T follicular helper cell (primary cell): Measurements from ENCODE around the gene LMTK2.
"Not testable (repeated sequence)": the region's sequence is repeated elsewhere in the genome, so short reads cannot be mapped to it uniquely, and the experiment has no call there.

Experiments used
- DNase-seq: peaks from one replicate; pipeline ENCODE4 v3.0.0-alpha.2; 2020; ENCODE audit warnings: low read depth

The LMTK2 gene

DNA sequence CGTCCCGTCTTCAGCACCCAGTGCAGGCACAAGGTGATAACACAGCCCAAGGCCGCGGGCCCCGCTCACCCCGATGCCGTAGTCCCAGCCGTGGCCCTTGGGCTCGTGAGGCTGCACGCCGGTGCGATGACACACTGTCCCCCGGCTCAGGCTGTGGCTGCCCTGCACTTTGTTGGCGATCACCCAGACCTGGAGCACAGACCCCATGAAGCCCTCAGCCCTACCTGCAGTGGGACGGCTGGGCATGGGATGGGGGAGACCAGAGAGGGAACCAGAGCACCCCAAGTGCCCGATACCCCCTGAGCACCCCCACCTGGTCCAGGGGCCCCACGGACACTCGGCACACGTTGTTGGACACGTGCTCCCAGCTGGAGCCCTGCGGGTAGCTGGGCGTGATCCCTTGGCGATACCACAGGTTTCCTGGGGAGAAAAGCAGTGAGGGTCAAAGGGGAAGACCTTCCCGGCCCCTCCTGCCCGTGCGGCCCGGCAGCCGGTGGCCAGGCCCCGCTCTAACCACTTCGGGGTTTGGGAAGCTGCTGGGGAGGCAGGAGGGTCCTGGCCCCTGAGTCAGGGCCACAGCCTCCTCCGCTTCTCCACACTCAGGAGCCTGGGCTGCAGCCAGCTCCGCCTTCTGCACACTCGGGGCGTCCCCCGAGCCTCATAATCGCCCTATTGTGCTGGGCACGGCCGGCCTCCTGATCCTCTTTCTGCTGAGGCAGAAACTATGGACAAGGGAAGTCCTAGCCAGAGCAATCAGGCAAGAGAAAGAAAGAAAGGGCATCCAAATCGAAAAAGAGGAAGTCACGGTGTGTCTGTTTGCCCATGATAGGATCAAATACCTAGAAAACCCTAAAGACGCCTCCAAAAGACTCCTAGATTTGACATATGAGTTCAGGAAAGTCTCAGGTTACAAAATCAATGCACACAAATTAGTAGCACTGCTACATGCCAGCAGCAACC lies 111.2 kb downstream of the LMTK2 start:
- DNase-seq = no peak

DNA sequence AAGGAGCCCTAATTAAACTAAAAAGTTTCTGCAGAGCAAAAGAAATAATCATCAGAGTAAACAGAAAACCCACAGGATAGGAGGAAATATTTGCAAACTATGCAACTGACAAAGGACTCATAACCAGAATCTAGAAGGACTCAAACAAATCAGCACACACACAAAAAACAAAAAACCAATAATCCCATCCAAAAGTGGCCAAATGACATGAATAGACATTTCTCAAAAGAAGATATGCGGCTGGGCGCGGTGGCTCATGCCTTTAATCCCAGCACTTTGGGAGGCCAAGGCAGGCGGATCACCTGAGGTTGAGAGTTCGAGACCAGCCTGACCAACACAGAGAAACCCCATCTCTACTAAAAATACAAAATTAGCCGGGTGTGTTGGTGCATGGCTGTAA lies 112.7 kb downstream of the LMTK2 start:
- not testable (repeated sequence) for DNase-seq

DNA sequence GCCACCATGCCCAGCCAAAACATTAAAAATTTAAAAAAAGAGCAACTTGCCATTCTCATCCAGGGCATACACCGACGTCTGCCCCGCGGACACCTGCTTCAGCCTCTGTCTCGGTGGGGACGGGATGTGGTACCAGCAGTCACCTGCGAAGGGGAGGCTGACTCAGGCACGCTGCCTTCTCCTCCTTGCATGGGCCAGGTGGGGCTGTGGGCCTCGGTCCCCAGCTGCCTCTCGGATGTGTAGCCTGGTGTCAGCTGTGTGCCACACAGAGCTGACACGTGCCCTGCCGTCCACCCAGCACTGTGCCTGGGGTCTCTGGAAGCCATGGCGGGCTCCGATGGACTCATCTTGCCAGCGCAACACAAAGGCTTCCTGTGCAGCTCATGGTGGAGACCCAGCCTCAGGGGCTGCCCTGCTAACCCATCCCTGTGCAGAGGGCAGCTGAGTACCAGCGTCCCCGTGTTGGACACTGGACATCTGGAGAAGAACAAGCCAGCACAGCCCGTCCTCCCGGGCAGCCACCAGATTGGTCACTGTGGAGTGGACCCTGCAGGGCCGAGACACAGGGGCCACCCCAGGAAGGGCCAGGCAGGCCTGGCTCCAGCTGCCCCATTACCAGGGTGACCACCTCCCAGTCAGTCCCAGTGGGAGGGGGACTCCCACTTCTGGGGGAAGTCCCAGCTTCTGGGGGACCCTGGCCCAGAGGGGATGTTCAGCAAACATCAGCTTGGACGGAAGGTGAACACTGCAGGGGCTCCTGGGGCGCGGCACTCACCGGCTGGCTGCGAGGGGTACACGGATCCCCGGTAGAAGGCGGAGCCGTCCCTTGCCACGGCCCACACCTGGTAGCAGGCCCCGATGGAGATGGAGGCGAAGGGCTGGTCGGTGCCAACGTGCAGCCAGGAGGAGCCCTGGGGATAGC lies 115.2 kb downstream of the LMTK2 start:
- no peak for DNase-seq

DNA sequence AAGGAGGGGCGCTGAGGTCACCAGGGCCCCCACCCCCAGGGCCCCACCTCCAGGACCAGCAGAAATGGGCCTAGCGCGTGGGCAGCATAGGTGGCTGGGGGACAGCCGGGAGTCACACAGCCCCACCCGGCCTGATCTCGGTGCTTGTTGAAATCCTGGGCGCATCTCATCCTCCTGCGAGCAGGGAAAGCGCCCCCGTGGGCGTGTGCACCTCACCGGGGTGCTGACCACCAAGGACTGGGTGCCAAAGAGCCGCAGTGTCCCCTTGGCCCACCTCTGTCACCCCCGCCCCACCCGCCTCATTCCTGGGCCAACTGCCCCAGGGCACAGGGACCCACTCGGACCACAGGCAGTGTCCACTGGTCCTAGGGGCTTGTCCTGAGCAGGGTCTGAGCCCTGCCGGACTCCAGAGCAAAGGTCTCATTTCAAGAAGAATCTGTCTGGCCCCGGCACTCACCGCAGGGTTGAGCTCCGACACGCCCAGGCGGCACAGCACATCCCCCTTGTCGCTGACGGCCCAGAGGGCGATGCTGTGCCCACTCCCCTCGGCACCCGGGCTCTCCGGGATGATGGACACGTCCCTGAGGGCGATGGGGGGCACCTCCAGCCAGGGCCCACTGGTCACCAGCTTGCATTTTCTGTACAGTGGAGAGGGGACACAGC lies 116.0 kb downstream of the LMTK2 start:
- no peak for DNase-seq

DNA sequence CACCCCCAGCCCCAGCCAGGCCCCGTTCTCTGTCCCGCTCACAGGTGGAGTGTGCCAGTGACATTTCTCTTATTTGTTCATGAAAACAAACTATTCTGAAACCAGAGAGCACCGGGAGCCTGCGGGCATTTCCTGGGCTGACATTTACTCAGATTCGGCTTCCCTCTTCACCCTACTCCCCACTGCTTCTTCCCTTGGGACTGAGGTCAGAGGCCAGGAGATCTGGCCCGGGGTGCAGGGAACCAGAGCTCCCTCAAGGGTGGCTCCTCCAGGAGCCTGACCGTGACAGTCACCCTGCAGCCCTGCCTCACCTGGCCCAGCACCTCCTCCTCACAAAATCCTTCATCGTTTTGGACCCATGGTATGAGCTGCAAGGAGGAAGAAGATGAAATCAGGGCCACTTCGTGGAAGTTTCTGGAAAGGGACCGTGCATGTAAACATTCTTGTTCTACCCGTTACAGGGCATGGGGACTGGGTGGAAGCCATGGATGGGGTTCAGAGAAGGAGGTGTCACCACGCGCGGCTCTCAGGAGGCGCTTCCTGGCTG lies 116.8 kb downstream of the LMTK2 start:
- DNase-seq = no peak

DNA sequence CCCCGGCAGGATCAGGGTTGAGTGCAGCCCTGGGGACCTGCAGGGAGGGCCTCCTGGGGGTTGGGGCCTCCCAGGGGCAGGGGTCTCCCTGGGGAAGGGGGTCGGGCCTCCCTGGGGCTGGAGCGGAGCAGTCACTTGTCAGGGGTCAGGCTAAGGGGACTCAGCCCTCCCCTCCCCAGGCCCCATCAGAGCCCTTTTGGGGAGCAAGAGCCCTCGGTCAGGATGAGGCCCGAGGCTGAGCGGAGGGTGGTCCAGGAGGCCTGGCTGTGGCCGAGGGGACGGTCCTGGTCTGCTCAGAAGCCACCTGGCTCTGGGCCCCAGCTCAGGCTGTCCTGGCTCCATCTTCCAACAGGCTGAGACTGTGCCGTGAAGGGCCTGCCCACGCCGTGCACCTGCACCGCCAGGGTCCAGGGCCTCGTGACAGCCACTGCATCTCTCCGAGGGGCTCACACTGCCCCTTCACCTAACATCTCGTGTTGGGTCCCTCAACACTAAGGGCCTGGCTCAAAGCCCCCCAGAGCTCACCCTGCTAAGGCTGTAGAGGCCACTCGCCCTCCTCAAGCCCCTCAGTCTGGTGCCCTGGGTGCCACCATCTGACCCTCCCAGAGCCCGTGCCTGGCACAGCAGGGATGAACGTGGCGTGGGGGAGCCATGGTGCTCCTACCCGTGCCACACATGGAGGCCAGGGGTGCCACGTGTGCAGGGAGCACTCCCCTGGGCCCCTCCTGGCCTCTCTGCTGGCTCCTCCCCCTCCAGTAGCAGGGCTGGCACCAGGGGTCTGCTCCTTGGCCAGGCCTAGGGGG lies 117.4 kb downstream of the LMTK2 start:
- DNase-seq = no peak

DNA sequence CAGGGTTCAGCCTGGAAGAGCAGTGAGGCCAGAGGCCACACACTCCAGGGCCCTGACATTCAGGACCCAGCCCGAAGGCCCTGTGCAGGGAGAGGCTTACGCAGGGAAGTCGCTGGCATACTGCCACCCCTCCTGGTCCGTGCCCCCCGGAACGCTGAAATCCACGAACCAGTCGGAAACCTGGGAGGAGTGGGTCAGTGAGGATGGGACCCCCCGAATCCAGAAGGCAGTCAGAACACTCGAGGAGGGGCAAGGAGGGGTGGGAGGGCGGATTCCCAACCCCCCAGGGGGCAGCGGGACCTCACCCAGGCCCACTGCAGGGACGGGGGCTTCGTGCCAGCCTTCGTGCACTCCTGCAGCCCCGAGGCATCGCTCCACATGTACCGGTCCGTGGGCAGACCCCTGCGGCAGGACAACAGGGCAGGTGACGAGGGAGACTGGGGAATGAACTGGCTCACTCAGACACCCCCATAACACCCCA lies 118.1 kb downstream of the LMTK2 start:
- DNase-seq = no peak

DNA sequence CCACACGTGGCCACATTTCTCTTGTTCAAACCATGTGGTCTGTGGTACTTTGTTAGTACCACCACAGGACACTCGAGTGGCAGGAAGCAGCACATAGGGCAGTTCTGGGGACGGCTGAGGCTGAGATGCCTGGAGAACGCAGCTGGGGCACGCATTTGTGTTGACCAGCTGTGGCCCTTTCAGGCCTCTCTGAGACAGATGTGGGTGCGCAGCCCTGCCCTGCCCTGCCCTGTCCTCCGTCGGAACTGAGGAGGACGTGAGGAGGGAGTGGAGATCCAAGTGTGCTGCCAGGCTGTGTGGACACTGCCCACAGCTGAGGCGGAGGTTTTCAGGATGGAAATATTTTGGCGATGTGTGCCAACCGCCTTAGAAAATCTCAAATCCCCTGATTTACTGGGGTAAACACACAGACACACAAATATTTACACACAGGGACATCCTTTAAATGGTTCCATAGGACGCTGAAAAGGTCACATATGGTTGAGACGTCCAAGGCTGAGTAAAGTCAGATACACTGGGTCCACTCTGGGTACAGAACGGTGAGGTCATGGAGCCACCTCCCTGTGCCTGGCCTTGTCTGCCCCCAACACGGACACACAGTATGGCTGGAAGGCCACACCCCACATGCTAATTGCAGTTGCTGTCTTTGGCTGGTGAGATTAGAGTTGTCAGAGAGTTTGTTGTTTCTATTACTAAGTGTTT lies 119.4 kb downstream of the LMTK2 start:
- no peak for DNase-seq

DNA sequence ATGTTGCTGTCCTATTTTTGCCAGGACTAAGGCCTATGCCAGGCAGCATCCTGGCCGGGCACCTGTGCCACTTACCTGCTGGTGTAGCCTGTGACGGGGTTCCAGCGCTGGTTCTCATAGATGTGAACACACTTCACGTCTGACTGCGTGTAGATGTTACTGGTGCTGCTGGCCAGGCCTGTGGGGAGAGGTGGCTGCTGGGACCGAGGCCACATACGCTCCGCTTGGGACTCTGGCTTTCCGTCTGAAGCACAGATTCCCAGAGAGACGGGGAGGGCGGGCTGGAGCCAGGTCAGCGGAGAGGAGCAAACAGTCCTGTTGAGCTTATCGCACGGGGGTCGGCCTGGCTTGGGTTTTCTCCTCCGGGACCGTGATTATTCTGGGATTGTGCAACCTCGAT lies 121.3 kb downstream of the LMTK2 start:
- no peak for DNase-seq

DNA sequence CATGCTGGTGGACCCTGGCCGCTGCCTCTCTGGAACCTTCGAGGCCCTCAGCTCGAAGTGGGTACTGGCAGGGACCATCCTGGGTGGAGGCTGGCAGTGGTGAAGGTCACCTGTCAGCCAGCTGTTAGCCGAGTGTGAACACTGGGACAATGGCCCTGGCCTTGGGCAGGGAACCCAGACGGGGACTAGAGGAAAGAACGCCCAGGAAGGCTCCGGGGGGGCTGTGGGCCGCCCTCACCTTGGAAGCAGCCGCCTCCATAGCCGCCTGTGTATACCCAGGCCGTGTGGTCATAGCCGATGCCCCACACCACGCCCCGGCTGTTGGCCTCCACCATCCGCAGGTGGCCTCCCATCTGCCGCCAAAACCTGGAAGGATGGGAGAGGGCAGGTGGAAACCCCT lies 122.1 kb downstream of the LMTK2 start:
- no peak for DNase-seq

DNA sequence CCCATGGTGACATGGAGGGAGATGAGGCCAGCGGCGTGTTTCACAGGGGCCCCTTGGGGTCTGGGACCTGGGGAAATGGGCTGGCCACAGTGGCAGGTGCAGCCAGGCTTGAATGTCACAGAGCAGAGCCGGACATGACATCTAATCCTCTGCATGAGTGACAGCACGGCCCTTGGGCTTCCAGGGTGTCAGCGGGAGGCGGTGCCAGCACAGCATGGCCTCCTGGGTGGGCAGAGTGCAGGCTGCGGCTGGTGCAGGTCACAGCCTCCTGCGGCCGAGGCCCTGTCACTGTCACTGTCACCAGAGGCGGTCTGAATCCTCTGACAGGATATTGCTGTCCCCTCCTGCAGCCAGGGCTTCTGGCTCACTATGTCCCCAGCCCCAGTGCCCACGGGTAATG lies 122.8 kb downstream of the LMTK2 start:
- no peak for DNase-seq

DNA sequence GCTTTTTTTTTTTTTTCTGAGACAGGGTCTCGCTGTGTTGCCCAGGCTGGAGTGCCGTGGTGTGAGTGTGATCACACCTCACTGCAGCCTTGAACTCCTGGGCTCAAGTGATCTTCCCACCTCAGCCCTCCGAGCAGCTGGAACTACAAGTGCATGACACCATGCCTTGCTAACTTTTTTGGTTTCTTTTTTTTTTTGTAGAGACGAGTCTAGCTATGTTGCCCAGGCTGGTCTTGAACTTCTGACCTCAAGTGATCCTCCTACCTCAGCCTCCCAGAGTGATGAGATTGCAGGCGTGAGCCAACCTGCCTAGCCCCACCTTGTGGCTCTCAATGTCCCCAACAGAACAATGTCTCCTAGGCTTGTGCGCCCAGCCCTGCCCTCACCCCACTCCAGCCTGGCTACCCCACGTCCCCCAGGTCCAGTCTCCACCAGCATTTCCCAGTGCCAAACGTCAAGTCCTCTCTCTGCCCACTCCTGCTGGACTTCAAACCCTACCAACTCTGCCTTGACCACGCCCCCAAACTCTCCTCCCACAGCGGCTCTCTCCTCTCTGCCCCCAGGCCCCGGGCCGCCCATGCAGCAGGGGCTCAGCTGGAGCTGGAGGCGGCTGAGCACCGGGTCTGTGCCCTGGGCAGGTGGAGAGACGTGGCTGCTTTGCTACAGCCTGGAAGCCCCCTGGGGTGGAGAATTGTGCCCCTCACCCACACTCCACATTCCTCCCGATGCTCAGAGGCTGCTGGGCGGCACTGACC lies 123.5 kb downstream of the LMTK2 start:
- DNase-seq = no peak

DNA sequence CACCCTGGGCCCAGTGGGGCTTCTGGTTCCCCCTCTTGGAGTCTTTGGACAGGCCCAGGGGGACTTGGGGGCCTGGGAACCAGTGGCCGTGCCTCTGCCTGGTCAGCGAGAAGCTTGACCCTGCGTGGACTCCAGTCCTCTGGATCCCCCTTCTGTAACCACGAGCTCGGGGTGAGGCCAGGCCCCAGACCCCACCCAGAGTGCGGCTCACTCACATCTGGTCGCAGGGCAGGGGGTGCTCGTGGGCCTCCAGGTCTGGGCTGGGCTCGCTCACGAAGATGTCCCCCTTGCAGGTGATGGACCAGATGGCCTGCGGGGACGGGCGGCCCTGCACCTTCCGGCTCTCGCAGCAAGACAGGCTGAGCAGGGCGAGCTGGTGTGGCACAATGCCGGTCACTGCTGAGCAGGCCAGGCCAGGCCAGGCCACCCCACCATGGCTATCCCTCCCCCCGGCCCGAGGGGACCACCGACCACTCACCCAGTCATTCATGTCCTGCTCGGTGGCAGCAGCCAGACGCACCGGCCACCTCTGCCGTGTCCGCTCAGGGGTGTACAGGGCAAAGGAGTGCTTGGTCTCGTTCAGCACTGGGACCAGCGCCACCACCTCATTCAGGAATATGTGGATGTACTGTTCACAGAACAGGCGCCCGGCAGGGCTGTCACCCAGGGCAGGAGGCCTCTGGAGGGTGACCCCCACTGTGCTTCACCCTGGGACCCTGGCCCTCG lies 124.2 kb downstream of the LMTK2 start:
- no peak for DNase-seq

DNA sequence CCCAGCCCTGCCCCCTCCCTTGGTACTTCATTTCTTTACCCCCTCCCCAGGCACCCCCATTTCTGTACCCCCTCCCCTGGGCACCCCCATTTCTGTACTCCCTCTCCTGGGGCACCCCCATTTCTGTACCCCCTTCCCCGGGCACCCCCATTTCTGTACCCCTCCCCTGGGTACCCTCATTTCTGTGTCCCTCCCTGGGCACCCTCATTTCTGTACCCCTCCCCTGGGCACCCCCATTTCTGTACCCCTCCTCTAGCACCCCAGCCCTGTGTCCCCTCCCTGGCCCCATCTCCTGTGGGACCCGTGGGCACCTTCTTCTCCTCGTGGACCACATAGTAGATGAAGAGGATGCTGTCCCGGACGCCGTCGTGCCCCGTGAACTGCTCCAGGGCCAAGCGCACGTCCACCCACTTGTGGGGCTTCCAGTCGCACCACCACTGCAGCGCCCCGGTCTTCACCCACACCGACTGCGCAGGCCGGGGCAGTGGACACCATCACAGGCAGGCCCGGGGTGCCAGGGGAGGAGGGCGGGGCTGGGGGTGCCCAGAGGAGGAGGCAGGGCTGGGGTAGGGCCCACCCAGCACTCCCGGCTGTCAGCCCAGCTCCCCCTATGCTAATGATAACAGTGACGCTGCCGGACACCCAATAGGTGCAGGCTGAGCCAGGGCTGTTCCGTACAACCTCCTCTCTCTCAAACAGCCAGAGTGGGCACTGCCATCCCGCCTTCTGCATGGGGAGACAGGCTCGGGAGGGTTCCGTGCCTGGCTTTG lies 125.0 kb downstream of the LMTK2 start:
- DNase-seq = no peak

DNA sequence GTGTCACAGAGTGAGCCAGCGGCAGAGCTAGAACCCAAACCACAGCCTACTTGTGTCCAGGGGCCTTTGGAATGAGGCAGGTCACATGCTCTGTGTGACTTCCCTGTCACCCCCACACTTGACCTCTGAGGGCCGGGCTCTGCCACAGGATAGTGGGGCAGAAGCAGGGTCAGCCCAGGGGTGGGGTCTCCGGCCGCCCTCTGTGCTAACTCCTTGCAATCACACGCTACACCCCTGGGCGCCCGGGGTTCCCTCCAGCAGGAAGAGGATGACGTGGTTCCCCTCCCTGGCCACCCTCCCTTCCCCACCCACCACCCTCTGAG lies 125.6 kb downstream of the LMTK2 start:
- no peak for DNase-seq

DNA sequence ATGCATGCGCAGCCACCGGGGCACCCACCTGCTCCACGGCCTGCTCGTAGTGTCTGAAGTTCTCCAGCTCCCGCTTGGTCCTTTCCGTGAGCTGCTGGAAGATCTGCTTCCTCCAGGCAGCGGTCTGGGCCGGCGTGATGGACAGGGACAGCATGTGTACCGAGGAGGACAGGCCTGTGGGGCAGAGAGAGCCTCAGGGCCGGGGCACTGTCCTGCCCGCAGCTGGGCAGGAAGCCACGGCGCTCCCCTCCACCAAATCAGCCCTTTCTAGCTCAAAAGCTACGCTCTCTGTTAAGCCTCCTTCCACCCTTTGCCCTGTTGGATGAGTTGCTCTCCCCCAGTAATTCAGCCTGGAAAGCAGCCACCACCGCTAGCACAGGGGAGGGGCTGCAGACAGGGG lies 126.1 kb downstream of the LMTK2 start:
- no peak for DNase-seq

DNA sequence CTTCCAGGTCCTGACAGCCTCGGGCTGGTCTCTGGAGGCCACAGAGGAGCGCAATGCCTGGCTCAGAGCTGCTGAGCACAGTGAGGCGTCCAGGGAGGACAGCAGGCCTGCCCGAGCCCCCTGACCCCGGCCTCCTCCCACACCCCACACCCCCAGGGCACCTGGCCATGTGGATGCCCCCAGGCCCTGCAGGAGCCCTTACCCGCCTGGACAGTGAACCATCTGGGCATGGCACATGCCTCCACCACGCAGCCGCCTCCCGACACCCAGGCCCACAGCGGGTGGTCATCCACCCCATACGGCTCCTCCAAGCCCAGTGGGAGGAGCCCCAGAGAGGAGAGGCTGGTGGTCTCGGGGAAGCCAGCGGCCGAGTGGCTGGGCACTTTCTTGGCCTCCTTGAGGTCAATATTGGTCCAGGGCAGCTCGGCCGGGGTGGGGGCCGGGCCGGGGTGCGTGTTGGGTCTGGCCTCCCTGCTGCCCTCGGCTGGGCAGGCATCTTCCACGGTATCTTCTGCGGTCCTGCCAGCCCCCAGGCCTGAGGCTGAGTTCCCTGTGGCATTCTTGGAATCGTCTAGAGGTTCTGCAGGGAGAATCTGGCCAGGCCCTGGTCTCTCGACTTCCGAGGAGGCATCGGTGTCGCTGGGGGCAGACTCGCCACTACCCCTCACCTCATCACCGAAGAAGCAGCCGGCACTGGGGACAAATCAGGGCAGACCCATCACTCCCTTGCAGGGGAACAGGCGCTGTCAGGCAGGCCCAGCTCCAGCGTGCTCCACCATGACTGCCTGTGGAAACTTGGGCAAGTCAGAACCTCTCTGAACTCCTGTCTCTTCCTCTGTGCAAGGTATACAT lies 126.8 kb downstream of the LMTK2 start:
- no peak for DNase-seq
